Measurements from ENCODE around the gene FAM107B. TPM values are rescaled to one million over a fixed set of nuclear protein-coding genes. Genes with fewer than 3 reads are reported as not detected.

FAM107B gene
- total RNA-seq, 4 donors from 2014 or later: 12.3 to 41.3 (median 31.8) TPM

DNA sequence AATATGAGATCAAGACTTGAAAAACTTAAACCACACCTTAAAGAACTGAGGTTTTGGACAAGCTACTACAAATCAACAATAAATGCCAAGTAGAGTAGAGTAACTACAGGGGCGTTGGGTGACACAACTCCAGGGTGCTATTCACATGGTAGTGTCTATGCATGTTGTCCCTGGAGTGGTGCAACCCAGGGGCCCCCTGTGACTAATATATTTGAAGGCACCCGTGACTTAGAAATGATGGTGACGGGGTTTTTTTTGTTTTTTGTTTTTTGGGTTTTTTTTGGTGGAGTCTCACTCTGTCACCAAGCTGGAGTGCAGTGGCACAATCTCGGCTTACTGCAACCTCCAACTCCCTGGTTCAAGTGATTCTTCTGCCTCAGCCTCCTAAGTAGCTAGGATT lies 106.9 kb downstream of the FAM107B start:
- DNase-seq: no peak
- H3K9me3 ChIP-seq: no peaks in the 10 kb centered on the region
- intact Hi-C loops (cut with DNase I): no loop called here
- no peaks in the 10 kb centered on the region for H3K27me3 ChIP-seq
- TF ChIP-seq POLR2A (IDR thresholded peaks at IDR 0.05) (no peak), CTCF (IDR thresholded peaks at IDR 0.05) (no peak)
- no peaks in the 10 kb centered on the region for H3K36me3 ChIP-seq
- H3K27ac ChIP-seq: no peak overlapping the region
- WGBS, 2 donors: 83 to 85% methylated on average over 4 of the region's 4 CpGs
- H3K4me3 ChIP-seq (replicated peaks in 1 of 3): no peak overlapping the region
- no peaks in the 10 kb centered on the region for H3K4me1 ChIP-seq

DNA sequence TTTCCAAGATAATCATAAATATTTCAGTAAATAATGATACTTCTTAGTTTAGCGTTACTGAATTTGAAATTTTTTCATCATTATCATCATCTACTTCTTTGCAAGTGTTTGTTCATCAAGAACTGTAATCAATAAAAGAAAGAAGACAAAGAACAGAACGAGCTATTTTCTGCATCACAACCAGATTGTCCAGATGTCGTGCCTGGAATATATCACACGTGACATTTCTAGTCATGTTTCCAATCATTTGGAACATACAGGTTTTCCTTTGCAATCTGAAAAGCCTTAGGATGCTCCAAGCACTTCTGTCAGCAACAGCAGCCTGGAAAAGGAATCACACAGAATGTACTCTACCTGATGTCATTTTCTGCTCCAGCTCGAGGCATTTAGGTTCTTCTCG lies 107.4 kb downstream of the FAM107B start:
- Histone ChIP-seq H3K4me1 (no peaks in the 10 kb centered on the region), H3K27ac (no peak overlapping the region), H3K9me3 (no peaks in the 10 kb centered on the region), H3K36me3 (no peaks in the 10 kb centered on the region), H3K4me3 (replicated peaks in 1 of 3) (no peak overlapping the region), H3K27me3 (no peaks in the 10 kb centered on the region)
- 84 to 87% methylated on average over 6 of the region's 6 CpGs for WGBS, 2 donors
- no peak for TF ChIP-seq CTCF (IDR thresholded peaks at IDR 0.05)
- no peak for TF ChIP-seq POLR2A (IDR thresholded peaks at IDR 0.05)
- DNase-seq: no peak
- intact Hi-C loops (cut with DNase I): no loop called here

GRCh38 chr10:14665865-14666857 lies 108.5 kb downstream of the FAM107B start:
- Histone ChIP-seq H3K9me3 (no peaks in the 10 kb centered on the region), H3K4me3 (replicated peaks in 1 of 3) (no peak overlapping the region), H3K27ac (no peak overlapping the region), H3K4me1 (no peaks in the 10 kb centered on the region), H3K36me3 (no peaks in the 10 kb centered on the region), H3K27me3 (no peaks in the 10 kb centered on the region)
- 82 to 85% methylated on average over 6 of the region's 6 CpGs for WGBS, 2 donors
- intact Hi-C loops (cut with DNase I): no loop called here
- TF ChIP-seq CTCF (IDR thresholded peaks at IDR 0.05) (no peak), POLR2A (IDR thresholded peaks at IDR 0.05) (no peak)
- DNase-seq: no peak

DNA sequence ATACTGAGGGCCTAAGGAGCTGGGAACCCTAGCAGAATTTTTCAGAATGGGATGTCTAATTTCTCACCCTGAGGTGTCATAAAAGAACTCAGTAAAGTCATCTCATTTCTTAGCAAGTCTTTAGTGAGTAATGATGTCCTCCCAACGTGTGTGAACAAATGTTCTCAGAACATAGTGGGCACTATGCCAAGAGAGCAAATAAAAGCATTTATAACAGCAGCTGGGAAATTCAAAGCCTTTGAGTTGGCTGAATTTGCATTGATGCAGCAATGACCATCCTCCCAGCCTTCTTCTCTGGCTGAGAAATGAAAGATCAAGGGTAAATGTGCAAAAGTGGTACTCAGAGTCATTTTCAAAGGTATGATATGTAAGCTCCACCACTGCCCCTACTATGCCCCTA lies 109.4 kb downstream of the FAM107B start:
- Histone ChIP-seq H3K27ac (no peak overlapping the region), H3K36me3 (no peaks in the 10 kb centered on the region), H3K9me3 (no peaks in the 10 kb centered on the region), H3K27me3 (no peaks in the 10 kb centered on the region), H3K4me3 (replicated peaks in 1 of 3) (no peak overlapping the region), H3K4me1 (no peaks in the 10 kb centered on the region)
- WGBS, 2 donors: 3 to 5% methylated on average over 1 of the region's 1 CpG
- intact Hi-C loops (cut with DNase I): no loop called here
- TF ChIP-seq POLR2A (IDR thresholded peaks at IDR 0.05) (no peak), CTCF (IDR thresholded peaks at IDR 0.05) (no peak)
- DNase-seq: no peak

GRCh38 chr10:14664345-14664744 lies 110.4 kb downstream of the FAM107B start:
- Histone ChIP-seq H3K36me3 (no peaks in the 10 kb centered on the region), H3K27me3 (no peaks in the 10 kb centered on the region), H3K9me3 (no peaks in the 10 kb centered on the region), H3K4me3 (replicated peaks in 1 of 3) (no peak overlapping the region), H3K27ac (no peak overlapping the region), H3K4me1 (no peaks in the 10 kb centered on the region)
- intact Hi-C loops (cut with DNase I): no loop called here
- 93 to 98% methylated on average over 1 of the region's 1 CpG for WGBS, 2 donors
- TF ChIP-seq POLR2A (IDR thresholded peaks at IDR 0.05) (no peak), CTCF (IDR thresholded peaks at IDR 0.05) (no peak)
- DNase-seq: no peak

All from thyroid gland (tissue), 4 donors.